HEK293 (cell line): ENCODE measurements around the gene PEX14.

Experiments
- GLI4 ChIP-seq: fragments of 450-650 bp; formaldehyde crosslinking; IDR thresholded peaks from 2 replicates; pipeline ENCODE4 v1.5.1; 2016; ENCODE audit warnings: missing biosample characterization, missing genetic modification characterization
- HOXA7 ChIP-seq: sonication (generic); formaldehyde crosslinking; IDR thresholded peaks from 2 replicates; pipeline ENCODE4 v1.8.1; 2022; ENCODE audit warnings: missing genetic modification reagents, borderline replicate concordance
- KLF10 ChIP-seq: fragments of 450-650 bp; IDR thresholded peaks from 2 replicates; pipeline ENCODE4 v1.5.1; 2018; ENCODE audit warnings: missing biosample characterization, mild to moderate bottlenecking, missing genetic modification characterization
- SCRT2 ChIP-seq: fragments of 450-650 bp; formaldehyde crosslinking; IDR thresholded peaks from 2 replicates; pipeline ENCODE4 v1.5.1; 2016; ENCODE audit warnings: missing biosample characterization, missing genetic modification characterization
- ZBTB7A ChIP-seq: fragments of 450-650 bp; formaldehyde crosslinking; IDR thresholded peaks from 2 replicates; pipeline ENCODE4 v1.5.1; 2016; ENCODE audit warnings: low read depth, missing biosample characterization, missing genetic modification characterization
- ZNF10 ChIP-seq: fragments of 450-650 bp; formaldehyde crosslinking; IDR thresholded peaks from 2 replicates; pipeline ENCODE4 v1.5.1; 2017; ENCODE audit warnings: missing biosample characterization, missing genetic modification characterization
- ZNF112 ChIP-seq: fragments of 450-650 bp; formaldehyde crosslinking; IDR thresholded peaks from 2 replicates; pipeline ENCODE4 v1.5.0; 2017; ENCODE audit warnings: missing biosample characterization, missing genetic modification characterization
- ZNF211 ChIP-seq: fragments of 450-650 bp; formaldehyde crosslinking; IDR thresholded peaks from 2 replicates; pipeline ENCODE4 v1.5.1; 2016; ENCODE audit warnings: low read depth, missing biosample characterization, missing genetic modification characterization
- ZNF221 ChIP-seq: fragments of 450-650 bp; formaldehyde crosslinking; IDR thresholded peaks from 2 replicates; pipeline ENCODE4 v1.5.1; 2017; ENCODE audit warnings: missing biosample characterization, missing genetic modification characterization, borderline replicate concordance
- ZNF223 ChIP-seq: fragments of 450-650 bp; formaldehyde crosslinking; IDR thresholded peaks from 2 replicates; pipeline ENCODE4 v1.5.1; 2016; ENCODE audit warnings: missing biosample characterization, missing genetic modification characterization
- ZNF266 ChIP-seq: fragments of 450-650 bp; formaldehyde crosslinking; IDR thresholded peaks from 2 replicates; pipeline ENCODE4 v1.5.1; 2016; ENCODE audit warnings: missing biosample characterization, missing genetic modification characterization, low read depth
- ZNF292 ChIP-seq: fragments of 450-650 bp; formaldehyde crosslinking; IDR thresholded peaks from 2 replicates; pipeline ENCODE4 v1.5.1; 2016; ENCODE audit warnings: low read depth, missing biosample characterization, missing genetic modification characterization, borderline replicate concordance
- ZNF324 ChIP-seq: fragments of 450-650 bp; formaldehyde crosslinking; IDR thresholded peaks from 2 replicates; pipeline ENCODE4 v1.5.1; 2016; ENCODE audit warnings: missing biosample characterization, missing genetic modification characterization
- ZNF354C ChIP-seq: fragments of 450-650 bp; formaldehyde crosslinking; IDR thresholded peaks from 2 replicates; pipeline ENCODE4 v1.5.1; 2016; ENCODE audit warnings: missing biosample characterization, missing genetic modification characterization, low read depth, borderline replicate concordance
- ZNF404 ChIP-seq: fragments of 450-650 bp; formaldehyde crosslinking; IDR thresholded peaks from 2 replicates; pipeline ENCODE4 v1.5.1; 2017; ENCODE audit warnings: missing biosample characterization, missing genetic modification characterization
- ZNF514 ChIP-seq: fragments of 450-650 bp; formaldehyde crosslinking; IDR thresholded peaks from 2 replicates; pipeline ENCODE4 v1.5.1; 2016; ENCODE audit warnings: missing biosample characterization, missing genetic modification characterization
- ZNF555 ChIP-seq: fragments of 450-650 bp; formaldehyde crosslinking; conservative IDR thresholded peaks from 2 replicates; pipeline ENCODE4 v1.5.1; 2017; ENCODE audit warnings: missing biosample characterization, mild to moderate bottlenecking, missing genetic modification characterization, inconsistent platforms
- ZNF600 ChIP-seq: fragments of 450-650 bp; formaldehyde crosslinking; IDR thresholded peaks from 2 replicates; pipeline ENCODE4 v1.5.1; 2016; ENCODE audit warnings: missing biosample characterization, missing genetic modification characterization
- ZNF621 ChIP-seq: fragments of 450-650 bp; formaldehyde crosslinking; IDR thresholded peaks from 2 replicates; pipeline ENCODE4 v1.5.1; 2017; ENCODE audit warnings: missing biosample characterization, missing genetic modification characterization
- ZNF624 ChIP-seq: fragments of 450-650 bp; formaldehyde crosslinking; IDR thresholded peaks from 2 replicates; pipeline ENCODE4 v1.5.1; 2017; ENCODE audit warnings: missing biosample characterization, missing genetic modification characterization
- ZNF654 ChIP-seq: fragments of 450-650 bp; formaldehyde crosslinking; IDR thresholded peaks from 2 replicates; pipeline ENCODE4 v1.5.1; 2016; ENCODE audit warnings: low read depth, missing biosample characterization, missing genetic modification characterization
- ZNF707 ChIP-seq: fragments of 450-650 bp; formaldehyde crosslinking; IDR thresholded peaks from 2 replicates; pipeline ENCODE4 v1.5.1; 2016; ENCODE audit warnings: missing biosample characterization, missing genetic modification characterization
- ZNF785 ChIP-seq: fragments of 450-650 bp; formaldehyde crosslinking; IDR thresholded peaks from 2 replicates; pipeline ENCODE4 v1.5.1; 2016; ENCODE audit warnings: missing biosample characterization, missing genetic modification characterization
- ZNF791 ChIP-seq: fragments of 450-650 bp; formaldehyde crosslinking; IDR thresholded peaks from 2 replicates; pipeline ENCODE4 v1.5.1; 2016; ENCODE audit warnings: missing biosample characterization, missing genetic modification characterization
- TF ChIP-seq, protein P1 (sequence below): fragments of 450-650 bp; formaldehyde crosslinking; IDR thresholded peaks from 2 replicates; pipeline ENCODE4 v1.5.1; 2016; ENCODE audit warnings: missing biosample characterization, missing genetic modification characterization
- TF ChIP-seq, protein P2 (sequence below): fragments of 450-650 bp; formaldehyde crosslinking; IDR thresholded peaks from 2 replicates; pipeline ENCODE4 v1.5.1; 2016; ENCODE audit warnings: missing biosample characterization, missing genetic modification characterization
- TF ChIP-seq, protein P3 (sequence below): fragments of 450-650 bp; formaldehyde crosslinking; IDR thresholded peaks from 2 replicates; pipeline ENCODE4 v1.5.1; 2016; ENCODE audit warnings: missing biosample characterization, missing genetic modification characterization
- TF ChIP-seq, protein P4 (sequence below): fragments of 450-650 bp; formaldehyde crosslinking; conservative IDR thresholded peaks from 2 replicates; pipeline ENCODE4 v1.5.1; 2016; ENCODE audit warnings: low read depth, missing biosample characterization, missing genetic modification characterization
- TF ChIP-seq, protein P5 (sequence below): fragments of 450-650 bp; formaldehyde crosslinking; IDR thresholded peaks from 2 replicates; pipeline ENCODE4 v1.5.1; 2016; ENCODE audit warnings: missing biosample characterization, missing genetic modification characterization
- TF ChIP-seq, protein P6 (sequence below): fragments of 450-650 bp; formaldehyde crosslinking; optimal IDR thresholded peaks from 2 replicates; pipeline ENCODE3; 2016; ENCODE audit warnings: missing biosample characterization, mild to moderate bottlenecking, missing genetic modification characterization

The PEX14 gene

DNA sequence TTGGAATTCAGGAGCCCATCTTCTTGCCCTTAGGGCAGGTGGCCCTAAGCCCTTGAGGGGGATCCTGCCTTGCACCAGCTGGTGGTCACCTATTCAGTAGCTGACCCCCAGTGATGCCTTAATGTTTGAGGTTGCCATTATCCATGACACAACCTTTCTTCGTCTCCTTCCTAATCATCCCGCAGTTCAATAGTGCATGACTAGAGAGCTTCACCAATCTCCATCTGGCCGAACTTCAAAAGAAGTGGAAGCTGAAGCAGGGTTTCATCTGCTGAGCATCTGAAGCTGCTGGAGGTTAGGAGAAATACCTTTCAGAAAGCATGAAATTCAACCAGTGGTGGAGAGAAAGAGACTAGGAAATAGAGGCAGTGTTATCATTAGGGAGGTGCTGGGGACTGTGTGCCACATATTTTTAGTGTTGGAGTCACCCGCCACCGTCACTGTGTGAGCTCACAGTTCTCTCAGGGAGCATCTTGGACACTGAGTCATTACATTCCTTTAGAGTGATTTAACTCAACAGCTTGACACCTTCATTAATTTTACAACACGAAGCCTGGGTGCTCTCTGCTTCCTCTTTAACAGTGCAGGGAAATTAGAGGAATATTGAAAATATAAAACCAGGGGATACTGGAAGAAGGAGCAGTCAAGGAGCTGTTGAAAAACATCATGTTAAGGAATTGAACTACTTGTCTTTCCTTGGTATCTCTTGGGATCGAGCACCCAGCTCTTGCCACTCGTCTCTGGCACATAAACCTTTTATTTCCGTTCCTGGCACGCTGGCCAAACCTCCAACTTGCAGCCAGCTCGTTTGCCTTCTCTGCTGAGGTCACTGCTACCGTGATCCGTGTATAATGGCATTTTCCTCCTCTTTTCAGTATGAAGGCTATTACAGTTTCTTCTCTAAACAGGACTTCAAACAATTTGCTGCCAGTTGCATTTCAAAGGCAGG is 53.6 kb downstream of the PEX14 start (continued):
- TF ChIP-seq, protein P1, sequence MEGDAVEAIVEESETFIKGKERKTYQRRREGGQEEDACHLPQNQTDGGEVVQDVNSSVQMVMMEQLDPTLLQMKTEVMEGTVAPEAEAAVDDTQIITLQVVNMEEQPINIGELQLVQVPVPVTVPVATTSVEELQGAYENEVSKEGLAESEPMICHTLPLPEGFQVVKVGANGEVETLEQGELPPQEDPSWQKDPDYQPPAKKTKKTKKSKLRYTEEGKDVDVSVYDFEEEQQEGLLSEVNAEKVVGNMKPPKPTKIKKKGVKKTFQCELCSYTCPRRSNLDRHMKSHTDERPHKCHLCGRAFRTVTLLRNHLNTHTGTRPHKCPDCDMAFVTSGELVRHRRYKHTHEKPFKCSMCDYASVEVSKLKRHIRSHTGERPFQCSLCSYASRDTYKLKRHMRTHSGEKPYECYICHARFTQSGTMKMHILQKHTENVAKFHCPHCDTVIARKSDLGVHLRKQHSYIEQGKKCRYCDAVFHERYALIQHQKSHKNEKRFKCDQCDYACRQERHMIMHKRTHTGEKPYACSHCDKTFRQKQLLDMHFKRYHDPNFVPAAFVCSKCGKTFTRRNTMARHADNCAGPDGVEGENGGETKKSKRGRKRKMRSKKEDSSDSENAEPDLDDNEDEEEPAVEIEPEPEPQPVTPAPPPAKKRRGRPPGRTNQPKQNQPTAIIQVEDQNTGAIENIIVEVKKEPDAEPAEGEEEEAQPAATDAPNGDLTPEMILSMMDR (tag by site-specific recombination): no peak
- no peak for TF ChIP-seq ZNF404 (tag by site-specific recombination)
- TF ChIP-seq, protein P2, sequence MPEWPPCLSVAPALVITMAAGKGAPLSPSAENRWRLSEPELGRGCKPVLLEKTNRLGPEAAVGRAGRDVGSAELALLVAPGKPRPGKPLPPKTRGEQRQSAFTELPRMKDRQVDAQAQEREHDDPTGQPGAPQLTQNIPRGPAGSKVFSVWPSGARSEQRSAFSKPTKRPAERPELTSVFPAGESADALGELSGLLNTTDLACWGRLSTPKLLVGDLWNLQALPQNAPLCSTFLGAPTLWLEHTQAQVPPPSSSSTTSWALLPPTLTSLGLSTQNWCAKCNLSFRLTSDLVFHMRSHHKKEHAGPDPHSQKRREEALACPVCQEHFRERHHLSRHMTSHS (tag by site-specific recombination): no peak
- no peak for TF ChIP-seq ZNF223
- no peak for TF ChIP-seq ZNF354C (tag by site-specific recombination)
- no peak for TF ChIP-seq ZNF791 (tag by site-specific recombination)
- no peak for TF ChIP-seq ZNF785
- no peak for TF ChIP-seq ZNF514
- TF ChIP-seq ZNF10: peak; percentile 58; the same call in 1 of the 2 replicates
- no peak for TF ChIP-seq ZNF211 (tag by site-specific recombination)
- TF ChIP-seq, protein P3, sequence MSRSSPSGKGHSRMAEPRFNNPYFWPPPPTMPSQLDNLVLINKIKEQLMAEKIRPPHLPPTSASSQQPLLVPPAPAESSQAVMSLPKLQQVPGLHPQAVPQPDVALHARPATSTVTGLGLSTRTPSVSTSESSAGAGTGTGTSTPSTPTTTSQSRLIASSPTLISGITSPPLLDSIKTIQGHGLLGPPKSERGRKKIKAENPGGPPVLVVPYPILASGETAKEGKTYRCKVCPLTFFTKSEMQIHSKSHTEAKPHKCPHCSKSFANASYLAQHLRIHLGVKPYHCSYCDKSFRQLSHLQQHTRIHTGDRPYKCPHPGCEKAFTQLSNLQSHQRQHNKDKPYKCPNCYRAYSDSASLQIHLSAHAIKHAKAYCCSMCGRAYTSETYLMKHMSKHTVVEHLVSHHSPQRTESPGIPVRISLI (tag by site-specific recombination): no peak
- TF ChIP-seq, protein P4, sequence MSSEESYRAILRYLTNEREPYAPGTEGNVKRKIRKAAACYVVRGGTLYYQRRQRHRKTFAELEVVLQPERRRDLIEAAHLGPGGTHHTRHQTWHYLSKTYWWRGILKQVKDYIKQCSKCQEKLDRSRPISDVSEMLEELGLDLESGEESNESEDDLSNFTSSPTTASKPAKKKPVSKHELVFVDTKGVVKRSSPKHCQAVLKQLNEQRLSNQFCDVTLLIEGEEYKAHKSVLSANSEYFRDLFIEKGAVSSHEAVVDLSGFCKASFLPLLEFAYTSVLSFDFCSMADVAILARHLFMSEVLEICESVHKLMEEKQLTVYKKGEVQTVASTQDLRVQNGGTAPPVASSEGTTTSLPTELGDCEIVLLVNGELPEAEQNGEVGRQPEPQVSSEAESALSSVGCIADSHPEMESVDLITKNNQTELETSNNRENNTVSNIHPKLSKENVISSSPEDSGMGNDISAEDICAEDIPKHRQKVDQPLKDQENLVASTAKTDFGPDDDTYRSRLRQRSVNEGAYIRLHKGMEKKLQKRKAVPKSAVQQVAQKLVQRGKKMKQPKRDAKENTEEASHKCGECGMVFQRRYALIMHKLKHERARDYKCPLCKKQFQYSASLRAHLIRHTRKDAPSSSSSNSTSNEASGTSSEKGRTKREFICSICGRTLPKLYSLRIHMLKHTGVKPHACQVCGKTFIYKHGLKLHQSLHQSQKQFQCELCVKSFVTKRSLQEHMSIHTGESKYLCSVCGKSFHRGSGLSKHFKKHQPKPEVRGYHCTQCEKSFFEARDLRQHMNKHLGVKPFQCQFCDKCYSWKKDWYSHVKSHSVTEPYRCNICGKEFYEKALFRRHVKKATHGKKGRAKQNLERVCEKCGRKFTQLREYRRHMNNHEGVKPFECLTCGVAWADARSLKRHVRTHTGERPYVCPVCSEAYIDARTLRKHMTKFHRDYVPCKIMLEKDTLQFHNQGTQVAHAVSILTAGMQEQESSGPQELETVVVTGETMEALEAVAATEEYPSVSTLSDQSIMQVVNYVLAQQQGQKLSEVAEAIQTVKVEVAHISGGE (tag by site-specific recombination): no peak
- no peak for TF ChIP-seq HOXA7 (CRISPR knock-in tag)
- TF ChIP-seq ZNF624 (tag by site-specific recombination): no peak
- TF ChIP-seq GLI4 (tag by site-specific recombination): no peak
- TF ChIP-seq ZNF707 (tag by site-specific recombination): no peak
- TF ChIP-seq ZNF266 (tag by site-specific recombination): no peak
- no peak for TF ChIP-seq ZNF621 (tag by site-specific recombination)
- no peak for TF ChIP-seq ZNF221 (tag by site-specific recombination)
- TF ChIP-seq ZBTB7A (tag by site-specific recombination): no peak
- TF ChIP-seq ZNF292 (tag by site-specific recombination): no peak
- peak; percentile 76; the same call in 1 of the 2 replicates for TF ChIP-seq KLF10 (tag by site-specific recombination)
- peak; percentile 79 for TF ChIP-seq SCRT2
- TF ChIP-seq ZNF555 (tag by site-specific recombination): no peak
- TF ChIP-seq, protein P5, sequence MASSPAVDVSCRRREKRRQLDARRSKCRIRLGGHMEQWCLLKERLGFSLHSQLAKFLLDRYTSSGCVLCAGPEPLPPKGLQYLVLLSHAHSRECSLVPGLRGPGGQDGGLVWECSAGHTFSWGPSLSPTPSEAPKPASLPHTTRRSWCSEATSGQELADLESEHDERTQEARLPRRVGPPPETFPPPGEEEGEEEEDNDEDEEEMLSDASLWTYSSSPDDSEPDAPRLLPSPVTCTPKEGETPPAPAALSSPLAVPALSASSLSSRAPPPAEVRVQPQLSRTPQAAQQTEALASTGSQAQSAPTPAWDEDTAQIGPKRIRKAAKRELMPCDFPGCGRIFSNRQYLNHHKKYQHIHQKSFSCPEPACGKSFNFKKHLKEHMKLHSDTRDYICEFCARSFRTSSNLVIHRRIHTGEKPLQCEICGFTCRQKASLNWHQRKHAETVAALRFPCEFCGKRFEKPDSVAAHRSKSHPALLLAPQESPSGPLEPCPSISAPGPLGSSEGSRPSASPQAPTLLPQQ (tag by site-specific recombination): peak; percentile 73
- no peak for TF ChIP-seq ZNF112 (tag by site-specific recombination)
- TF ChIP-seq, protein P6, sequence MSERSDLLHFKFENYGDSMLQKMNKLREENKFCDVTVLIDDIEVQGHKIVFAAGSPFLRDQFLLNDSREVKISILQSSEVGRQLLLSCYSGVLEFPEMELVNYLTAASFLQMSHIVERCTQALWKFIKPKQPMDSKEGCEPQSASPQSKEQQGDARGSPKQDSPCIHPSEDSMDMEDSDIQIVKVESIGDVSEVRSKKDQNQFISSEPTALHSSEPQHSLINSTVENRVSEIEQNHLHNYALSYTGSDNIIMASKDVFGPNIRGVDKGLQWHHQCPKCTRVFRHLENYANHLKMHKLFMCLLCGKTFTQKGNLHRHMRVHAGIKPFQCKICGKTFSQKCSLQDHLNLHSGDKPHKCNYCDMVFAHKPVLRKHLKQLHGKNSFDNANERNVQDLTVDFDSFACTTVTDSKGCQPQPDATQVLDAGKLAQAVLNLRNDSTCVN (tag by site-specific recombination): no peak
- TF ChIP-seq ZNF324 (tag by site-specific recombination): 0 out of 2 replicates have a peak, but pooled peaks have one; percentile 61
- no peak for TF ChIP-seq ZNF654 (tag by site-specific recombination)
- TF ChIP-seq ZNF600 (tag by site-specific recombination): peak; percentile 71
